ENCODE data around the gene AK4. TPM values are rescaled to one million over a fixed set of nuclear protein-coding genes. Genes with fewer than 3 reads are reported as not detected.

AK4 gene
- total and polyA plus RNA-seq, 2 of the 8 experiments (the other 6 are each of a cell fraction or from before 2014, with no cell fraction given) = 64.5 to 175 TPM

DNA sequence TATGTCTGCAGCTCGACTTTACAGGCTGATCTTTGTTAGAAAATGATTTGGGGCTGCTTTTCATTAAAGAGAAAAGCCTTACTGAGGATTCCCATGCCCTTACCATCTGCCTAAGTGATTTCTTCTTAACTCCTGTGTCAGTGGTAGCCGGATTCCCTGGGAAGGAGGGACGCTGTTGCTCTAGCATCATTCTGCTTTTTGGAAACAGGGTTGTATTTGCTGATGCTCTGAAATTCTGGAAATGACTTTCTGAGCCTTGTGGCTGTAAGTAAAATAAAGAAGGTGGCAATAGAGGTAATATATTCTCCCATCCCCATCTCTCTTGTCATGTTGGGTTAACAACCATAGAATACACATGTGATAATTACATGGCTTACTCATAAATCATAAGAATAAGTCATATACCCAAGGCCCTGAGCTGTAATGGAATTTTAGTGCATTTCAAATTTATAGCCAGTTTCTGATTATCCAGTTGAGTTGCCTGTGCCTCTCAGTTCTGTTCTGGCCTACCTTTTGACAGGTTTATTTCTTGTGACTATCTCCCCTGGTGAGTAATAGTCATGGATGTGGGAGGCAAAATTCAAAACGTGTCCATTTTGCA lies 74.4 kb downstream of the AK4 start (continued):
- TF ChIP-seq, protein P1, sequence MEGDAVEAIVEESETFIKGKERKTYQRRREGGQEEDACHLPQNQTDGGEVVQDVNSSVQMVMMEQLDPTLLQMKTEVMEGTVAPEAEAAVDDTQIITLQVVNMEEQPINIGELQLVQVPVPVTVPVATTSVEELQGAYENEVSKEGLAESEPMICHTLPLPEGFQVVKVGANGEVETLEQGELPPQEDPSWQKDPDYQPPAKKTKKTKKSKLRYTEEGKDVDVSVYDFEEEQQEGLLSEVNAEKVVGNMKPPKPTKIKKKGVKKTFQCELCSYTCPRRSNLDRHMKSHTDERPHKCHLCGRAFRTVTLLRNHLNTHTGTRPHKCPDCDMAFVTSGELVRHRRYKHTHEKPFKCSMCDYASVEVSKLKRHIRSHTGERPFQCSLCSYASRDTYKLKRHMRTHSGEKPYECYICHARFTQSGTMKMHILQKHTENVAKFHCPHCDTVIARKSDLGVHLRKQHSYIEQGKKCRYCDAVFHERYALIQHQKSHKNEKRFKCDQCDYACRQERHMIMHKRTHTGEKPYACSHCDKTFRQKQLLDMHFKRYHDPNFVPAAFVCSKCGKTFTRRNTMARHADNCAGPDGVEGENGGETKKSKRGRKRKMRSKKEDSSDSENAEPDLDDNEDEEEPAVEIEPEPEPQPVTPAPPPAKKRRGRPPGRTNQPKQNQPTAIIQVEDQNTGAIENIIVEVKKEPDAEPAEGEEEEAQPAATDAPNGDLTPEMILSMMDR (IDR thresholded peaks at IDR 0.05; ENCODE audit: control extremely low read depth in 1 of 3, insufficient read depth in 1 of 3, low read depth in 1 of 3, low read length in 3 of 3) = no peak
- TF ChIP-seq, protein P2, sequence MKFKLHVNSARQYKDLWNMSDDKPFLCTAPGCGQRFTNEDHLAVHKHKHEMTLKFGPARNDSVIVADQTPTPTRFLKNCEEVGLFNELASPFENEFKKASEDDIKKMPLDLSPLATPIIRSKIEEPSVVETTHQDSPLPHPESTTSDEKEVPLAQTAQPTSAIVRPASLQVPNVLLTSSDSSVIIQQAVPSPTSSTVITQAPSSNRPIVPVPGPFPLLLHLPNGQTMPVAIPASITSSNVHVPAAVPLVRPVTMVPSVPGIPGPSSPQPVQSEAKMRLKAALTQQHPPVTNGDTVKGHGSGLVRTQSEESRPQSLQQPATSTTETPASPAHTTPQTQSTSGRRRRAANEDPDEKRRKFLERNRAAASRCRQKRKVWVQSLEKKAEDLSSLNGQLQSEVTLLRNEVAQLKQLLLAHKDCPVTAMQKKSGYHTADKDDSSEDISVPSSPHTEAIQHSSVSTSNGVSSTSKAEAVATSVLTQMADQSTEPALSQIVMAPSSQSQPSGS (IDR thresholded peaks at IDR 0.05; ENCODE audit: low read length) = no peak
- no peak for TF ChIP-seq KDM5A (IDR thresholded peaks at IDR 0.05; ENCODE audit: low read length)
- TF ChIP-seq SIRT6 (IDR thresholded peaks at IDR 0.05; ENCODE audit: low read length) = no peak
- no peak for TF ChIP-seq ASH2L (IDR thresholded peaks at IDR 0.05; ENCODE audit: low read length)
- no peak for TF ChIP-seq MAFK (IDR thresholded peaks at IDR 0.05; ENCODE audit: low read depth, low read length)
- TF ChIP-seq JUND (IDR thresholded peaks at IDR 0.05; ENCODE audit: low read length) = no peak

Measured in H1 (cell line).